ENCODE measurements around the gene CPSF6.

DNA sequence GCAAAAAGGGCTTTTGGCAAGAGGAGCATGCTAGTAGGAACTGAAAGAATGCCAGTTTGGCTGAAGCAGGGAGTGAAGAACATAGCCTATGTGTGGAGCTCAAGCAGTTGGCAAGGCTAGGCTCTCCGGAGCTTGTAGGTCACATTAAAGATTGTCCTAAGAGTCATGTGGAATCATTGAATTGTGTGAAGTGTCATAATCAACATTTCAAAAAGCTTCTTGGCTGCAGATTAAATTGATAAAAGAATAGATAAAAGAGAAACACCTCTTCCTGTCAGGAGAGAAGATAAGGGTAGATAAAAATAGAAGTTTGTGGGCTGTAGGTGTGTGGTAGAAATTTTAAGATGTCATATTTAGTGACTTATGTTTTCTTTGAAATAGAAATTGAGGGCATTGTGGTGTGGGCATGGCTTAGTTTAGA lies 36.1 kb downstream of the CPSF6 start:
- TF ChIP-seq, protein P1, sequence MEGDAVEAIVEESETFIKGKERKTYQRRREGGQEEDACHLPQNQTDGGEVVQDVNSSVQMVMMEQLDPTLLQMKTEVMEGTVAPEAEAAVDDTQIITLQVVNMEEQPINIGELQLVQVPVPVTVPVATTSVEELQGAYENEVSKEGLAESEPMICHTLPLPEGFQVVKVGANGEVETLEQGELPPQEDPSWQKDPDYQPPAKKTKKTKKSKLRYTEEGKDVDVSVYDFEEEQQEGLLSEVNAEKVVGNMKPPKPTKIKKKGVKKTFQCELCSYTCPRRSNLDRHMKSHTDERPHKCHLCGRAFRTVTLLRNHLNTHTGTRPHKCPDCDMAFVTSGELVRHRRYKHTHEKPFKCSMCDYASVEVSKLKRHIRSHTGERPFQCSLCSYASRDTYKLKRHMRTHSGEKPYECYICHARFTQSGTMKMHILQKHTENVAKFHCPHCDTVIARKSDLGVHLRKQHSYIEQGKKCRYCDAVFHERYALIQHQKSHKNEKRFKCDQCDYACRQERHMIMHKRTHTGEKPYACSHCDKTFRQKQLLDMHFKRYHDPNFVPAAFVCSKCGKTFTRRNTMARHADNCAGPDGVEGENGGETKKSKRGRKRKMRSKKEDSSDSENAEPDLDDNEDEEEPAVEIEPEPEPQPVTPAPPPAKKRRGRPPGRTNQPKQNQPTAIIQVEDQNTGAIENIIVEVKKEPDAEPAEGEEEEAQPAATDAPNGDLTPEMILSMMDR (IDR thresholded peaks at IDR 0.05): no peak
- TF ChIP-seq POLR2A (IDR thresholded peaks at IDR 0.05): no peak

Measured in heart left ventricle (tissue), 13 donors.